Endodermal cell (in vitro differentiated cells): Measurements from ENCODE around the gene CCDC28B. TPM values are rescaled to one million over a fixed set of nuclear protein-coding genes. Genes with fewer than 3 reads are reported as not detected.

Experiments used
- DNase-seq: peaks from one replicate; pipeline ENCODE4 v3.0.0-alpha.2; 2017
- H3K27ac ChIP-seq: 2 replicates; pipeline ENCODE4 v1.5.1; 2013; ENCODE audit warnings: mild to moderate bottlenecking, low read depth, low read length, moderate library complexity
- H3K27me3 ChIP-seq: 2 replicates; pipeline ENCODE4 v1.6.1; 2013; ENCODE audit warnings: mild to moderate bottlenecking, low read length, moderate library complexity; ENCODE audit not compliant: insufficient read depth, control insufficient read depth, poor library complexity, severe bottlenecking
- H3K36me3 ChIP-seq: 2 replicates; pipeline ENCODE4 v1.7.0; 2013; ENCODE audit warnings: mild to moderate bottlenecking, low read length, moderate library complexity; ENCODE audit not compliant: control insufficient read depth, insufficient read depth
- H3K4me1 ChIP-seq: one replicate; pipeline ENCODE4 v1.7.0; 2013; ENCODE audit warnings: low read length; ENCODE audit not compliant: control insufficient read depth, insufficient read depth
- H3K4me3 ChIP-seq: 2 replicates; pipeline ENCODE4 v1.5.1; 2013; ENCODE audit warnings: mild to moderate bottlenecking, low read length, moderate library complexity
- H3K9ac ChIP-seq: 2 replicates; pipeline ENCODE4 v1.6.1; 2013; ENCODE audit warnings: mild to moderate bottlenecking, low read length, moderate library complexity; ENCODE audit not compliant: poor library complexity, severe bottlenecking; ENCODE audit errors: extremely low read depth
- H3K9me3 ChIP-seq: 2 replicates; pipeline ENCODE4 v1.6.1; 2013; ENCODE audit warnings: mild to moderate bottlenecking, low read length, moderate library complexity; ENCODE audit not compliant: control insufficient read depth
- H3K27ac Mint-ChIP-seq: 2 replicates; pipeline ENCODE4 v1.8.0; 2020; ENCODE audit warnings: mixed read lengths
- H3K27me3 Mint-ChIP-seq: 2 replicates; pipeline ENCODE4 v1.8.0; 2021; ENCODE audit warnings: mild to moderate bottlenecking, mixed read lengths; ENCODE audit not compliant: insufficient read depth
- H3K36me3 Mint-ChIP-seq: 2 replicates; pipeline ENCODE4 v1.8.0; 2020; ENCODE audit warnings: low read depth, mixed read lengths
- H3K4me1 Mint-ChIP-seq: 2 replicates; pipeline ENCODE4 v1.8.0; 2020; ENCODE audit warnings: mixed read lengths
- H3K4me3 Mint-ChIP-seq: 2 replicates; pipeline ENCODE4 v1.8.0; 2020; ENCODE audit warnings: mild to moderate bottlenecking, moderate library complexity, mixed read lengths
- H3K9me3 Mint-ChIP-seq: 2 replicates; pipeline ENCODE4 v1.8.0; 2020; ENCODE audit warnings: mild to moderate bottlenecking, mixed read lengths
- whole genome bisulfite sequencing, 2 experiments: methylation state at CpG; one replicate each; pipeline versions ENCODE4 v1.1.5 to v1.1.7; 2013; ENCODE audit warnings: missing lambda C conversion rate in 2 of 2, mixed read lengths in 1 of 2; ENCODE audit not compliant: insufficient coverage in 1 of 2, insufficient read length in 1 of 2; 5-methylcytosine and 5-hydroxymethylcytosine counted together
- total RNA-seq, 2 donors: library from RNA; stranded (reverse); fragmentation: NEBNext Ultra II Directional in 1 of 2; extraction: Animal tissue kit (Norgen Biotek cat#: 25700) in 1 of 2; gene quantifications; 2 replicates in 1 of 2; 3 replicates in 1 of 2; pipeline ENCODE4 v1.2.1, GENCODE V29; 2021
- TF ChIP-seq, protein P1 (sequence below): fragments of 200-600 bp; sonication (generic); conservative IDR thresholded peaks from 2 replicates; pipeline ENCODE4 v1.5.0; 2021; ENCODE audit warnings: antibody characterized with exemption, mild to moderate bottlenecking

Gene CCDC28B
- total RNA-seq, 2 donors from 2014 or later: 9.2 to 11.1 TPM

DNA sequence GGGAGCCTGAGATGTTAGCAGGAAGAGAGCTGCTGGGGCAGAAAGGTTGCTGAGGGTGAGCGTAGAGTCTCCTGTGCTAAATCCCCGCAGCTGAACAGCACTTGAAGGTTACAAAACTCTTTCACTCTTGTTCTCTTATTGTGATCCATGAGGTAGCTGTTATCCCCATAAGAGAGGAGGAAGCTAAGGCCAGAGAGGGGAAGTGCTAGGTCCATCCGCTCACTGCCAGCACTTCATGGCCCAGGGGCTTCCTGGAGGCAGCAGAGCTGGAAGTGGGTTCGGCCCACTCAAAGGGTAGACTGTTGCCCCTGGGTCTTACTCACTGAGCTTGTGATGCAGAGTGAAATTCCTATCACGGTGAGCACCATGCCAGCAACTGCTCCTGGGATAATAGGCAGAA is 16.2 kb downstream of the CCDC28B start:
- WGBS, 2 experiments: 94 to 96% methylated on average over 2 to 5 of the region's 5 CpGs
- Mint-ChIP-seq H3K27ac (no peak overlapping the region), H3K27me3 (no peaks in the 10 kb centered on the region), H3K4me3 (no peak overlapping the region), H3K9me3 (no peaks in the 10 kb centered on the region), H3K36me3 (peaks cover 33% of the 10 kb centered on the region), H3K4me1 (peaks cover 4% of the 10 kb centered on the region)
- DNase-seq: no peak
- no peaks in the 10 kb centered on the region for H3K4me1 ChIP-seq
- H3K27me3 ChIP-seq: no peaks in the 10 kb centered on the region
- H3K27ac ChIP-seq: no peak overlapping the region
- no peaks in the 10 kb centered on the region for H3K9me3 ChIP-seq
- no peak overlapping the region for H3K4me3 ChIP-seq
- TF ChIP-seq, protein P1, sequence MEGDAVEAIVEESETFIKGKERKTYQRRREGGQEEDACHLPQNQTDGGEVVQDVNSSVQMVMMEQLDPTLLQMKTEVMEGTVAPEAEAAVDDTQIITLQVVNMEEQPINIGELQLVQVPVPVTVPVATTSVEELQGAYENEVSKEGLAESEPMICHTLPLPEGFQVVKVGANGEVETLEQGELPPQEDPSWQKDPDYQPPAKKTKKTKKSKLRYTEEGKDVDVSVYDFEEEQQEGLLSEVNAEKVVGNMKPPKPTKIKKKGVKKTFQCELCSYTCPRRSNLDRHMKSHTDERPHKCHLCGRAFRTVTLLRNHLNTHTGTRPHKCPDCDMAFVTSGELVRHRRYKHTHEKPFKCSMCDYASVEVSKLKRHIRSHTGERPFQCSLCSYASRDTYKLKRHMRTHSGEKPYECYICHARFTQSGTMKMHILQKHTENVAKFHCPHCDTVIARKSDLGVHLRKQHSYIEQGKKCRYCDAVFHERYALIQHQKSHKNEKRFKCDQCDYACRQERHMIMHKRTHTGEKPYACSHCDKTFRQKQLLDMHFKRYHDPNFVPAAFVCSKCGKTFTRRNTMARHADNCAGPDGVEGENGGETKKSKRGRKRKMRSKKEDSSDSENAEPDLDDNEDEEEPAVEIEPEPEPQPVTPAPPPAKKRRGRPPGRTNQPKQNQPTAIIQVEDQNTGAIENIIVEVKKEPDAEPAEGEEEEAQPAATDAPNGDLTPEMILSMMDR: no peak
- H3K36me3 ChIP-seq: peaks cover 43% of the 10 kb centered on the region
- no peak overlapping the region for H3K9ac ChIP-seq

GRCh38 chr1:32219022-32219421 is 18.6 kb downstream of the CCDC28B start:
- H3K4me1 ChIP-seq: no peaks in the 10 kb centered on the region
- no peak overlapping the region for H3K9ac ChIP-seq
- Mint-ChIP-seq H3K4me3 (no peak overlapping the region), H3K27me3 (no peaks in the 10 kb centered on the region), H3K9me3 (no peaks in the 10 kb centered on the region), H3K4me1 (peaks cover 9% of the 10 kb centered on the region), H3K27ac (no peak overlapping the region), H3K36me3 (peaks cover 40% of the 10 kb centered on the region)
- peaks cover 49% of the 10 kb centered on the region for H3K36me3 ChIP-seq
- H3K27me3 ChIP-seq: no peaks in the 10 kb centered on the region
- no peak for DNase-seq
- TF ChIP-seq, protein P1: no peak
- H3K4me3 ChIP-seq: no peak overlapping the region
- H3K27ac ChIP-seq: no peak overlapping the region
- 90 to 100% methylated on average over 1 to 7 of the region's 7 CpGs for WGBS, 2 experiments
- no peaks in the 10 kb centered on the region for H3K9me3 ChIP-seq

GRCh38 chr1:32220746-32221580 is 20.6 kb downstream of the CCDC28B start:
- TF ChIP-seq, protein P1: no peak
- Mint-ChIP-seq H3K4me1 (peaks cover 9% of the 10 kb centered on the region), H3K36me3 (peaks cover 42% of the 10 kb centered on the region), H3K27me3 (no peaks in the 10 kb centered on the region), H3K27ac (peak overlapping the region; percentile 97), H3K4me3 (peak overlapping the region; percentile 97), H3K9me3 (no peaks in the 10 kb centered on the region)
- whole genome bisulfite sequencing, 2 experiments: 93 to 97% methylated on average over 3 to 4 of the region's 4 CpGs
- DNase-seq: no peak
- H3K27me3 ChIP-seq: no peaks in the 10 kb centered on the region
- no peaks in the 10 kb centered on the region for H3K4me1 ChIP-seq
- H3K9ac ChIP-seq: peak overlapping the region; percentile 93
- H3K36me3 ChIP-seq: peaks cover 51% of the 10 kb centered on the region
- no peak overlapping the region for H3K27ac ChIP-seq
- H3K9me3 ChIP-seq: no peaks in the 10 kb centered on the region
- H3K4me3 ChIP-seq: peak overlapping the region; percentile 98
